Esophagus muscularis mucosa (tissue), 4 donors: ENCODE results near the gene EHD3. TPM values are rescaled to one million over a fixed set of nuclear protein-coding genes. Genes with fewer than 3 reads are reported as not detected.

Experiments
- DNase-seq: peaks from one replicate; pipeline ENCODE4 v3.0.0-alpha.2; 2017; ENCODE audit errors: extremely low spot score
- H3K27ac ChIP-seq, 4 donors: fragments of 200-600 bp; sonication (generic); replicated peaks in 1 of 4; 1 replicate in 3 of 4; 2 replicates in 1 of 4; pipeline ENCODE4 v1.5.1; 2016 to 2019; ENCODE audit warnings: mild to moderate bottlenecking in 1 of 4
- H3K27me3 ChIP-seq, 4 donors: fragments of 200-600 bp; sonication (generic); one replicate each; pipeline versions ENCODE4 v1.5.1 to v1.6.0; 2016 to 2019
- H3K36me3 ChIP-seq, 4 donors: fragments of 200-600 bp; sonication (generic); one replicate each; pipeline ENCODE4 v1.5.1; 2016 to 2019
- H3K4me1 ChIP-seq, 4 donors: fragments of 200-600 bp; sonication (generic); one replicate each; pipeline ENCODE4 v1.5.1; 2016 to 2019
- H3K4me3 ChIP-seq, 4 donors: fragments of 200-600 bp; sonication (generic); 1 replicate in 2 of 4; 2 replicates in 2 of 4; pipeline ENCODE4 v1.5.1; 2016 to 2019; ENCODE audit warnings: mild to moderate bottlenecking in 4 of 4, moderate library complexity in 1 of 4
- H3K9me3 ChIP-seq, 4 donors: fragments of 200-600 bp; sonication (generic); 1 replicate in 3 of 4; 2 replicates in 1 of 4; pipeline ENCODE4 v1.5.1; 2016 to 2019
- CTCF ChIP-seq, 3 experiments: fragments of 200-600 bp in 2 of 3; fragments of 450-650 bp in 1 of 3; sonication (generic) in 2 of 3; IDR thresholded peaks; one replicate each; pipeline ENCODE4 v1.5.1; 2017 to 2019; ENCODE audit warnings: antibody characterized with exemption in 3 of 3, mild to moderate bottlenecking in 2 of 3, moderate library complexity in 1 of 3
- EP300 ChIP-seq: sonication (generic); formaldehyde crosslinking; IDR thresholded peaks from one replicate; pipeline ENCODE4 v1.6.1; 2017; ENCODE audit warnings: antibody characterized with exemption
- POLR2A ChIP-seq: fragments of 450-650 bp; IDR thresholded peaks from one replicate; pipeline ENCODE4 v1.6.1; 2017; ENCODE audit warnings: antibody characterized with exemption, moderate library complexity, mild to moderate bottlenecking, low read depth
- POLR2AphosphoS5 ChIP-seq, 2 donors: sonication (generic); formaldehyde crosslinking; IDR thresholded peaks; one replicate each; pipeline ENCODE4 v1.6.1; 2017; ENCODE audit warnings: antibody characterized with exemption in 2 of 2
- WGBS: methylation state at CpG from one replicate; pipeline ENCODE4 v1.1.5; 2018; 5-methylcytosine and 5-hydroxymethylcytosine counted together
- intact Hi-C: fragments of 100-400 bp; cut with DNase I; formaldehyde crosslinking; loops from one replicate; pipeline ENCODE4 v1.15.1; 2023
- total RNA-seq, 4 donors: library from RNA; depleted of rRNA; stranded (reverse); fragments of >200 nt; gene quantifications; one replicate each; pipeline versions ENCODE4 v1.1.0 to v1.2.1, GENCODE V29; 2016

The EHD3 gene
- total RNA-seq, 4 donors from 2014 or later, result 3.8 to 7.4 (median 4.6) TPM

- H3K4me1 ChIP-seq, result peaks cover 0 to 3% (median 0%) of the 10 kb centered on the region in 4 donors
- TF ChIP-seq EP300, result no peak
- no peak for TF ChIP-seq CTCF (IDR thresholded peaks at IDR 0.05)
- TF ChIP-seq POLR2AphosphoS5 (IDR thresholded peaks at IDR 0.05), result no peak
- TF ChIP-seq POLR2A, result no peak
- H3K27me3 ChIP-seq, result no peaks in the 10 kb centered on the region
- DNase-seq, result no peak
- intact Hi-C loops, result no loop called here
- H3K27ac ChIP-seq, result no peak overlapping the region
- WGBS, result 67% methylated on average over 5 of the region's 5 CpGs
- no peaks in the 10 kb centered on the region for H3K36me3 ChIP-seq
- H3K4me3 ChIP-seq, result no peak overlapping the region
- no peaks in the 10 kb centered on the region for H3K9me3 ChIP-seq
These were observed 31.9 kb upstream of the EHD3 start for GRCh38 chr2:31202041-31202440.

DNA sequence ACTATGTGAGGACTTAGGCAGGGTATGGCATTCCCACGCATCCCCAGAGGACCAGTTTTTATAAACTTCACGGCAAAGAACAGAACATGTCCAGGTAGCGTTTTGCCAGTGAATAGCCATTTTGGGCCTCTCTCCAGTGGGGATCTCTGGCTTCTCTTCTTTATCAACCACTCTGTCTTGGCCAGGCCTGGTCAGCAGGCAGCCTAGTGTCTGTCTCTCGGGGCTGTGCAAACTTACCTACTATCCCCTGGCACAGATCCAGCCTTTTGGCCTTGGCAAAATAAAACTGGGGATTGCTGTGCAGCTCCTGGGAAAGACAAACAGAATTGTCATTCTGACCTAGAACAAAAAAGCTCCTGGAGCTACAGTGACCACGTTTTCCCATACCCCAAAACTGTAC, 31.1 kb upstream of the EHD3 start:
- TF ChIP-seq POLR2A, result no peak
- TF ChIP-seq EP300, result no peak
- no peak for TF ChIP-seq CTCF (IDR thresholded peaks at IDR 0.05)
- no peak for TF ChIP-seq POLR2AphosphoS5 (IDR thresholded peaks at IDR 0.05)
- intact Hi-C loops, result no loop called here
- WGBS, result 96% methylated on average over 5 of the region's 5 CpGs

GRCh38 chr2:31203916-31204315, 30.0 kb upstream of the EHD3 start:
- TF ChIP-seq CTCF (IDR thresholded peaks at IDR 0.05) (no peak), EP300 (no peak), POLR2A (no peak), POLR2AphosphoS5 (IDR thresholded peaks at IDR 0.05) (no peak)

More for the DNA sequence above, 31.1 kb upstream of the EHD3 start:
- Histone ChIP-seq H3K4me3 (no peak overlapping the region), H3K27ac (no peak overlapping the region), H3K36me3 (no peaks in the 10 kb centered on the region), H3K9me3 (no peaks in the 10 kb centered on the region), H3K4me1 (peaks cover 0 to 3% (median 0%) of the 10 kb centered on the region in 4 donors), H3K27me3 (no peaks in the 10 kb centered on the region)
- DNase-seq, result no peak

GRCh38 chr2:31204783-31205182, 29.2 kb upstream of the EHD3 start:
- WGBS, result 77% methylated on average over 6 of the region's 6 CpGs
- no peaks in the 10 kb centered on the region for H3K36me3 ChIP-seq
- no peak overlapping the region for H3K4me3 ChIP-seq
- H3K27ac ChIP-seq, result no peak overlapping the region
- peaks cover 0 to 3% (median 0%) of the 10 kb centered on the region in 4 donors for H3K4me1 ChIP-seq
- no peak for DNase-seq
- no peaks in the 10 kb centered on the region for H3K9me3 ChIP-seq
- intact Hi-C loops, result no loop called here
- no peak for TF ChIP-seq POLR2A
- TF ChIP-seq CTCF (IDR thresholded peaks at IDR 0.05), result no peak
- TF ChIP-seq POLR2AphosphoS5 (IDR thresholded peaks at IDR 0.05), result no peak
- TF ChIP-seq EP300, result no peak
- H3K27me3 ChIP-seq, result no peaks in the 10 kb centered on the region

More at GRCh38 chr2:31203916-31204315, 30.0 kb upstream of the EHD3 start:
- no peak for DNase-seq
- Histone ChIP-seq H3K4me3 (no peak overlapping the region), H3K36me3 (no peaks in the 10 kb centered on the region), H3K9me3 (no peaks in the 10 kb centered on the region), H3K4me1 (peaks cover 0 to 3% (median 0%) of the 10 kb centered on the region in 4 donors), H3K27ac (no peak overlapping the region), H3K27me3 (no peaks in the 10 kb centered on the region)
- intact Hi-C loops, result no loop called here

DNA sequence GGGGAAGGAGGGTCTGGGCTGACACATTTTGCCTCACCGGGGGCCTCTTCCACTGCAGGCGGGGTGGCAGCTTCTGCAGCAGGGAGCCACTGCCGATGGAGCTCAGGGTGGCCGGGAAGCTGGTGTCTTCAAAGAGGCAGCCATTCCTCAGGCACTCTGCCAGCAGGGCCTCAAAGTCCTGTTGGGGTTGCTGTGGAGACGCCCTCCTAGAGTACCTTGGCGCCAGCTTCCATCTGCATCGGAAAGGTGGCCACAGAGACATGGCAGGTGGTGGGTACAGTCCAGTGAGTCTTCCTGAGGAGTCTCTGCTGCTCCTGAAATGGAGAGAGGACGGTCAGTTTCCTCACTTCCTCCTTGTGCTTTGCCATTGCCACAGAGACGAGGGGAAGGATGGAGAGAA, 28.8 kb upstream of the EHD3 start:
- TF ChIP-seq POLR2A, result no peak
- TF ChIP-seq POLR2AphosphoS5 (IDR thresholded peaks at IDR 0.05), result no peak
- no peak for TF ChIP-seq EP300
- no peak for TF ChIP-seq CTCF (IDR thresholded peaks at IDR 0.05)
- no peaks in the 10 kb centered on the region for H3K9me3 ChIP-seq
- H3K27me3 ChIP-seq, result no peaks in the 10 kb centered on the region
- H3K4me3 ChIP-seq, result no peak overlapping the region
- 87% methylated on average over 9 of the region's 9 CpGs for WGBS
- H3K4me1 ChIP-seq, result peaks cover 0 to 3% (median 0%) of the 10 kb centered on the region in 4 donors
- H3K36me3 ChIP-seq, result no peaks in the 10 kb centered on the region
- no peak overlapping the region for H3K27ac ChIP-seq
- no peak for DNase-seq
- intact Hi-C loops, result no loop called here
